Measurements from ENCODE around the gene TMOD3. TPM values are rescaled to one million over a fixed set of nuclear protein-coding genes. Genes with fewer than 3 reads are reported as not detected.
A peak's percentile ranks its signal among the peaks of the same experiment; 100 is the strongest.

Gene TMOD3
- total and polyA plus RNA-seq, 4 donors: 7.2 to 23.9 (median 14.1) TPM

DNA sequence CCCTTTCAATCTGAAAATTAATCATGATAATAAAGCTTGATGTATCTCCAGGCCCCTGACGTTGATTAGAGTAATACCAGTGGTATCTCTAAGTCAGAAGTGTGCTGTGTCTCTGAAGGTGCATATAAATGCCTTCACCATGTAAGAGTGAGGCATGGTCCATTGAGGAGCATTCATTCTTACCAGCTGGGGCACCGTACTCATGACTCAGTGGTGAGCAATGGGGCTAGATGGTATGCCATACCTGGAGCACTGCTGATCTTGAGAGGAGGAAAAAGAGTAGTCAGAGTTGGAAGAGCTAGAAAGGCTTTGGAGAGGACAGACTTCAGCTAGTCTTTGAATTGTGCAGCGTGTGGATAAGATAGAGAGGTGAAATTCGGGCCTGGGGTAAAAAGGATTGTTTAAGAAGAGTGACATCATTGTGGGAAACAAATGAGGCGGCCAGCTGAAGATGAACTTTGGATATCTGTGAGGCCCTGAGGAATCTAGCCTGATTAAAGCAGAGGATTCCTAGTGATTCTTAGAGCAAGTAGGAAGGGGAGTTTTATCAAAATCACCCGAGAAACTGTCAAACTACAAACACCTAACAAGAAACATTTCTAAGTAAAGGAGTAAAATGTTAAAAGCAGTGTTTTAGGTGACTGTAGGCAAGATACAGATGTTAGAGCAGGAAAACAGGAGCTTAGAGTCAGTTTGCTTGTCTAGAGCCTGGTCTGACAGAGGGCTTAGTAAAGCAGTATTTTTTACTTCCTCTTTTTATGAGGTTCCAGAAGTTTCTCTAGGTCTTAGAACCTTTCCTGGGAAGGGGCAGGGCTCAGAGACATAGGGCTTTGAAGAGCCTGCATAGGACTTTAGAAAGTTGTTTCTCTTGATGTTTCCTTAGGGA, 13.6 kb downstream of the TMOD3 start:
- TF ChIP-seq, protein P1, sequence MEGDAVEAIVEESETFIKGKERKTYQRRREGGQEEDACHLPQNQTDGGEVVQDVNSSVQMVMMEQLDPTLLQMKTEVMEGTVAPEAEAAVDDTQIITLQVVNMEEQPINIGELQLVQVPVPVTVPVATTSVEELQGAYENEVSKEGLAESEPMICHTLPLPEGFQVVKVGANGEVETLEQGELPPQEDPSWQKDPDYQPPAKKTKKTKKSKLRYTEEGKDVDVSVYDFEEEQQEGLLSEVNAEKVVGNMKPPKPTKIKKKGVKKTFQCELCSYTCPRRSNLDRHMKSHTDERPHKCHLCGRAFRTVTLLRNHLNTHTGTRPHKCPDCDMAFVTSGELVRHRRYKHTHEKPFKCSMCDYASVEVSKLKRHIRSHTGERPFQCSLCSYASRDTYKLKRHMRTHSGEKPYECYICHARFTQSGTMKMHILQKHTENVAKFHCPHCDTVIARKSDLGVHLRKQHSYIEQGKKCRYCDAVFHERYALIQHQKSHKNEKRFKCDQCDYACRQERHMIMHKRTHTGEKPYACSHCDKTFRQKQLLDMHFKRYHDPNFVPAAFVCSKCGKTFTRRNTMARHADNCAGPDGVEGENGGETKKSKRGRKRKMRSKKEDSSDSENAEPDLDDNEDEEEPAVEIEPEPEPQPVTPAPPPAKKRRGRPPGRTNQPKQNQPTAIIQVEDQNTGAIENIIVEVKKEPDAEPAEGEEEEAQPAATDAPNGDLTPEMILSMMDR (IDR thresholded peaks at IDR 0.05; ENCODE audit: low read depth, low read length, missing input control): no peak
- TF ChIP-seq YY1 (IDR thresholded peaks at IDR 0.05) (no peak), ATF3 (IDR thresholded peaks at IDR 0.05) (no peak), FOXA2 (IDR thresholded peaks at IDR 0.05) (no peak), HNF4A (conservative IDR thresholded peaks at IDR 0.05) (peak; percentile 48 to 59), JUND (IDR thresholded peaks at IDR 0.05) (peak in 1 of 2 donors; percentile 14), TAF1 (conservative IDR thresholded peaks at IDR 0.05) (no peak)
- Histone ChIP-seq H3K4me3 (ENCODE audit: low read depth in 1 of 3, low read length in 3 of 3) (no peak overlapping the region), H3K27ac (ENCODE audit: low read depth in 1 of 2, low read length in 2 of 2) (peak overlapping the region in 1 of 2 donors; percentile 9), H3K9me3 (ENCODE audit: control insufficient read depth in 4 of 4, low read length in 3 of 4) (no peaks in the 10 kb centered on the region), H3K27me3 (ENCODE audit: control insufficient read depth in 4 of 4, insufficient read depth in 4 of 4, low read length in 3 of 4) (no peaks in the 10 kb centered on the region), H3K9ac (ENCODE audit: low read depth in 1 of 2, low read length in 2 of 2) (no peak overlapping the region), H3K36me3 (ENCODE audit: control insufficient read depth in 4 of 4, insufficient read depth in 3 of 4, low read depth in 1 of 4, low read length in 3 of 4) (no peaks in the 10 kb centered on the region), H3K4me1 (ENCODE audit: control insufficient read depth in 4 of 4, insufficient read depth in 4 of 4, low read length in 3 of 4) (peaks cover 7 to 10% (median 9%) of the 10 kb centered on the region in 4 donors)
- no peak for DNase-seq (ENCODE audit: low spot score)
- 52% methylated on average over 6 of the region's 6 CpGs for WGBS

GRCh38 chr15:51844747-51845426, 15.4 kb downstream of the TMOD3 start:
- peaks cover 6 to 14% (median 8%) of the 10 kb centered on the region in 4 donors for H3K4me1 ChIP-seq (ENCODE audit: control insufficient read depth in 4 of 4, insufficient read depth in 4 of 4, low read length in 3 of 4)
- TF ChIP-seq, protein P1 (IDR thresholded peaks at IDR 0.05; ENCODE audit: low read depth, low read length, missing input control): no peak
- no peak for TF ChIP-seq GABPA (IDR thresholded peaks at IDR 0.05 in 1 of 2, conservative IDR thresholded peaks at IDR 0.05 in 1 of 2)
- TF ChIP-seq FOXA1 (IDR thresholded peaks at IDR 0.05): no peak
- no peak for TF ChIP-seq HNF4G (IDR thresholded peaks at IDR 0.05)
- 87% methylated on average over 4 of the region's 4 CpGs for WGBS
- no peak overlapping the region for H3K9ac ChIP-seq (ENCODE audit: low read depth in 1 of 2, low read length in 2 of 2)
- H3K27me3 ChIP-seq (ENCODE audit: control insufficient read depth in 4 of 4, insufficient read depth in 4 of 4, low read length in 3 of 4): no peaks in the 10 kb centered on the region
- H3K36me3 ChIP-seq (ENCODE audit: control insufficient read depth in 4 of 4, insufficient read depth in 3 of 4, low read depth in 1 of 4, low read length in 3 of 4): no peaks in the 10 kb centered on the region
- H3K9me3 ChIP-seq (ENCODE audit: control insufficient read depth in 4 of 4, low read length in 3 of 4): no peaks in the 10 kb centered on the region
- no peak overlapping the region for H3K27ac ChIP-seq (ENCODE audit: low read depth in 1 of 2, low read length in 2 of 2)
- H3K4me3 ChIP-seq (ENCODE audit: low read depth in 1 of 3, low read length in 3 of 3): no peak overlapping the region
- no peak for DNase-seq (ENCODE audit: low spot score)

GRCh38 chr15:51846066-51846462, 16.6 kb downstream of the TMOD3 start:
- Histone ChIP-seq H3K27me3 (ENCODE audit: control insufficient read depth in 4 of 4, insufficient read depth in 4 of 4, low read length in 3 of 4) (no peaks in the 10 kb centered on the region), H3K4me1 (ENCODE audit: control insufficient read depth in 4 of 4, insufficient read depth in 4 of 4, low read length in 3 of 4) (peaks cover 6 to 14% (median 8%) of the 10 kb centered on the region in 4 donors), H3K27ac (ENCODE audit: low read depth in 1 of 2, low read length in 2 of 2) (peak overlapping the region in 1 of 2 donors; percentile 30), H3K36me3 (ENCODE audit: control insufficient read depth in 4 of 4, insufficient read depth in 3 of 4, low read depth in 1 of 4, low read length in 3 of 4) (no peaks in the 10 kb centered on the region), H3K9me3 (ENCODE audit: control insufficient read depth in 4 of 4, low read length in 3 of 4) (no peaks in the 10 kb centered on the region), H3K4me3 (ENCODE audit: low read depth in 1 of 3, low read length in 3 of 3) (no peak overlapping the region), H3K9ac (ENCODE audit: low read depth in 1 of 2, low read length in 2 of 2) (no peak overlapping the region)
- WGBS: 93% methylated on average over 3 of the region's 3 CpGs
- DNase-seq (ENCODE audit: low spot score): no peak
- no peak for TF ChIP-seq JUND (IDR thresholded peaks at IDR 0.05)
- TF ChIP-seq, protein P2, sequence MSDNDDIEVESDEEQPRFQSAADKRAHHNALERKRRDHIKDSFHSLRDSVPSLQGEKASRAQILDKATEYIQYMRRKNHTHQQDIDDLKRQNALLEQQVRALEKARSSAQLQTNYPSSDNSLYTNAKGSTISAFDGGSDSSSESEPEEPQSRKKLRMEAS (IDR thresholded peaks at IDR 0.05): no peak
- TF ChIP-seq, protein P3, sequence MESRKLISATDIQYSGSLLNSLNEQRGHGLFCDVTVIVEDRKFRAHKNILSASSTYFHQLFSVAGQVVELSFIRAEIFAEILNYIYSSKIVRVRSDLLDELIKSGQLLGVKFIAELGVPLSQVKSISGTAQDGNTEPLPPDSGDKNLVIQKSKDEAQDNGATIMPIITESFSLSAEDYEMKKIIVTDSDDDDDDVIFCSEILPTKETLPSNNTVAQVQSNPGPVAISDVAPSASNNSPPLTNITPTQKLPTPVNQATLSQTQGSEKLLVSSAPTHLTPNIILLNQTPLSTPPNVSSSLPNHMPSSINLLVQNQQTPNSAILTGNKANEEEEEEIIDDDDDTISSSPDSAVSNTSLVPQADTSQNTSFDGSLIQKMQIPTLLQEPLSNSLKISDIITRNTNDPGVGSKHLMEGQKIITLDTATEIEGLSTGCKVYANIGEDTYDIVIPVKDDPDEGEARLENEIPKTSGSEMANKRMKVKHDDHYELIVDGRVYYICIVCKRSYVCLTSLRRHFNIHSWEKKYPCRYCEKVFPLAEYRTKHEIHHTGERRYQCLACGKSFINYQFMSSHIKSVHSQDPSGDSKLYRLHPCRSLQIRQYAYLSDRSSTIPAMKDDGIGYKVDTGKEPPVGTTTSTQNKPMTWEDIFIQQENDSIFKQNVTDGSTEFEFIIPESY (IDR thresholded peaks at IDR 0.05): no peak
- no peak for TF ChIP-seq GABPA (IDR thresholded peaks at IDR 0.05 in 1 of 2, conservative IDR thresholded peaks at IDR 0.05 in 1 of 2)
- no peak for TF ChIP-seq NR2F2 (IDR thresholded peaks at IDR 0.05)
- no peak for TF ChIP-seq FOXA1 (IDR thresholded peaks at IDR 0.05)
- no peak for TF ChIP-seq ATF3 (IDR thresholded peaks at IDR 0.05)
- TF ChIP-seq, protein P1 (IDR thresholded peaks at IDR 0.05; ENCODE audit: low read depth, low read length, missing input control): no peak
- no peak for TF ChIP-seq RAD21 (IDR thresholded peaks at IDR 0.05)
- no peak for TF ChIP-seq SP1 (IDR thresholded peaks at IDR 0.05)

Measured in liver (tissue), 9 donors.